DMS114 treated with DMSO at 0.1 percent for 48 hours (cell line): ENCODE results near the gene NT5DC4.
A peak's percentile ranks its signal among the peaks of the same experiment; 100 is the strongest.

Source experiments
- DNase-seq: peaks from one replicate; lab custom pipeline; 2025; ENCODE audit not compliant: unreplicated experiment; lab: John Stamatoyannopoulos, UW

The NT5DC4 gene

GRCh38 chr2:112720785-112721184, at the start of gene NT5DC4:
NT5DC4 (plus strand) TSS chr2:112721020; CDS start chr2:112721080, 60 bp downstream.
- no peak for DNase-seq

- no peak for DNase-seq
Measured at GRCh38 chr2:112671801-112672200, 49.0 kb upstream of the NT5DC4 start.

GRCh38 chr2:112673008-112673407, 47.8 kb upstream of the NT5DC4 start:
- DNase-seq = no peak

GRCh38 chr2:112674229-112674628, 46.6 kb upstream of the NT5DC4 start:
- no peak for DNase-seq

- DNase-seq = no peak
Measured at GRCh38 chr2:112679484-112679883, 41.3 kb upstream of the NT5DC4 start.

GRCh38 chr2:112680666-112681101, 40.1 kb upstream of the NT5DC4 start:
- no peak for DNase-seq

GRCh38 chr2:112682101-112682500, 38.7 kb upstream of the NT5DC4 start:
- no peak for DNase-seq

- no peak for DNase-seq
Measured at GRCh38 chr2:112683550-112684414, 37.0 kb upstream of the NT5DC4 start.

GRCh38 chr2:112684415-112684775, 36.4 kb upstream of the NT5DC4 start:
- no peak for DNase-seq

GRCh38 chr2:112685271-112685884, 35.4 kb upstream of the NT5DC4 start:
- DNase-seq = no peak

- no peak for DNase-seq
Measured at GRCh38 chr2:112686348-112687217, 34.2 kb upstream of the NT5DC4 start.

- DNase-seq = no peak
Measured at GRCh38 chr2:112687522-112687921, 33.3 kb upstream of the NT5DC4 start.

- no peak for DNase-seq
Measured at GRCh38 chr2:112688086-112688880, 32.5 kb upstream of the NT5DC4 start.

- peak; percentile 29 for DNase-seq
Measured at GRCh38 chr2:112690853-112691401, 29.9 kb upstream of the NT5DC4 start.

GRCh38 chr2:112691881-112692281, 28.9 kb upstream of the NT5DC4 start:
- no peak for DNase-seq

GRCh38 chr2:112692495-112692911, 28.3 kb upstream of the NT5DC4 start:
- no peak for DNase-seq

GRCh38 chr2:112692918-112693317, 27.9 kb upstream of the NT5DC4 start:
- no peak for DNase-seq

GRCh38 chr2:112693596-112693995, 27.2 kb upstream of the NT5DC4 start:
- DNase-seq = no peak

GRCh38 chr2:112694182-112694581, 26.6 kb upstream of the NT5DC4 start:
- DNase-seq = no peak

- no peak for DNase-seq
Measured at GRCh38 chr2:112698834-112699515, 21.8 kb upstream of the NT5DC4 start.
